KG1 (cell line): ENCODE results near the gene HELZ2.
"Not testable (repeated sequence)": the region's sequence is repeated elsewhere in the genome, so short reads cannot be mapped to it uniquely, and the experiment has no call there.

Experiments used
- DNase-seq: peaks from one replicate; lab custom pipeline; 2025; lab: John Stamatoyannopoulos, UW

The HELZ2 gene

GRCh38 chr20:63574156-63574828 lies at the start of gene HELZ2:
Gene HELZ2 (minus strand): TSS chr20:63574239. CDS start chr20:63572385, 1,854 bp downstream.
- DNase-seq, result no peak

GRCh38 chr20:63622732-63623131 lies 48.7 kb upstream of the HELZ2 start:
- DNase-seq, result no peak

DNA sequence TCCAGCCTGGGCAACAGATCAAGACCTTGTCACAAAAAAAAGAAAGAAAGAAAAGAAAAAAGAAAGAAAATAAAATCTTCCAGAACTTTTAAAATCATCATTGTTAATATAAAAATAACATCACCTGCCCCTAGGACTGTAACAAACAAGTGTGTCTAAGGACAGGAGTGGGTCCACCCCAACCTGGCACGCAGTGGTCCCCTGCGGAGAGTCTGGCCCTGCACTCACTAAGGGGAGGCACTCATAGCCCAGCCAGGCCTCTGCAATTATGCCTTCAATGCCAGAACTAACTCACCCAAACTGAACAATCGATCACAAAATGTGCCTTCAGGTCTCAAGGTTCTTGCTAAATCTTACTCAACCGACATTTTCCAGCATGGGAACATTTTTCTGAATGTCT lies 48.1 kb upstream of the HELZ2 start:
- DNase-seq, result no peak

DNA sequence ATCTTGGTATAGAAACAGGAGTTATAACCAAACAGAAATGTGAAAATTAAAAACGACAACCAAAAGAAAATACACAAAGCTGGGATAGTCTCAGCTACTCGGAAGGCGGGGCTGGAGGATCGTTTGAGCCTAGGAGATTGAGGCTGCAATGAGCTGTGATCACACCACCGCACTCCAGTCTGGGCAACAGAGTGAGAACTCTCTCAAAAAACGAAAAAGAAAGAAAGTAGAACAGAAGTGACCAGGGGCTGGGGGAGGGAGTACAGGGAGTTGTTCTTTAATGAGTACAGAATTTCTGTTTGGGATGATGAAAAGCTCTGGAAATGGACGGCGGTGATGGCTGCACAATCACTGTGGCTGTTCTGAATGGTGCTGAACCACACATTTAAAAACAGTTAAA lies 47.0 kb upstream of the HELZ2 start:
- no peak for DNase-seq

DNA sequence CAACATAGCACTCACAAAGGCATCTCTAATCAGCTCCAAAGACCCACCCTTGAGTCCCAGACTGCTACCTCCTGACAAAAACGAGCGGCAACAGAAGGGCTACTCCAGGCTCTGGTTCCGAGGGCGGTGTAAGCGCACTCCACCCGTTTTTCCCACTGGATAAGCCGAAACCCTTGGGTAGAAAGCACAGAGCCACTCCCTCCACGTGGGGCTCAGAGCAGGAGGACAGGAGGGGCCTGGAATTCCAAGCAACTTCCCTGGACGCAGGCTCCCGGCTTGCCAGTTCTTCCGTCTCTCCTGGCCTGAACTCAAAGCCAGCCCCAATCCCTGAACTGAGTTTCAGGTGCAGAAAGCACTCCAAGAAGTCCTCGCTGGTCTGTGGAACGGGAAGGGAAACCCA lies 45.5 kb upstream of the HELZ2 start:
- no peak for DNase-seq

DNA sequence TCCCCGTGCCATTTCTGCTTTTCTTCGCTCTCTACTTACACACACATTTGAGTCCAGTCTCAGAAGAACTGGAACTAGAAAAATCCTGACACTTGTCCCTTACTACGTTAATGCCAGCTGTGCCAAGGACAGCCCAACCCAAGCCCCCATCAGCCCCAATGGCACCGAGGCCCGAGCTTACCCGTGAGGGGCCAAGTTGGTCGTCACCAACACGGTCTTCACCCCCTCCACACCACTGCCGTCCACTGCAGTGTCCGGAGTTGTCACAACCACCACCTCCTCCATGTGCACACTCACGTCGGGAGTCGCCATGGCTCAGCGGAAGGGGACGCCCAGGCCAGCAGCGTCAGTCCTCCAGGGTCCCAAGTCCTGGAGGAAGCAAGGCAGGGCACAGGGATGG lies 45.0 kb upstream of the HELZ2 start:
- DNase-seq, result no peak

GRCh38 chr20:63618291-63618980 lies 44.4 kb upstream of the HELZ2 start:
- no peak for DNase-seq

- DNase-seq, result no peak
Observed at GRCh38 chr20:63617876-63618265, 43.8 kb upstream of the HELZ2 start.

- DNase-seq, result no peak
Observed at GRCh38 chr20:63617092-63617875, 43.2 kb upstream of the HELZ2 start.

- DNase-seq, result not testable (repeated sequence)
Observed at GRCh38 chr20:63613863-63614594, 40.0 kb upstream of the HELZ2 start.

- no peak for DNase-seq
Observed at GRCh38 chr20:63612276-63612931, 38.4 kb upstream of the HELZ2 start.

GRCh38 chr20:63611646-63612045 lies 37.6 kb upstream of the HELZ2 start:
- no peak for DNase-seq

DNA sequence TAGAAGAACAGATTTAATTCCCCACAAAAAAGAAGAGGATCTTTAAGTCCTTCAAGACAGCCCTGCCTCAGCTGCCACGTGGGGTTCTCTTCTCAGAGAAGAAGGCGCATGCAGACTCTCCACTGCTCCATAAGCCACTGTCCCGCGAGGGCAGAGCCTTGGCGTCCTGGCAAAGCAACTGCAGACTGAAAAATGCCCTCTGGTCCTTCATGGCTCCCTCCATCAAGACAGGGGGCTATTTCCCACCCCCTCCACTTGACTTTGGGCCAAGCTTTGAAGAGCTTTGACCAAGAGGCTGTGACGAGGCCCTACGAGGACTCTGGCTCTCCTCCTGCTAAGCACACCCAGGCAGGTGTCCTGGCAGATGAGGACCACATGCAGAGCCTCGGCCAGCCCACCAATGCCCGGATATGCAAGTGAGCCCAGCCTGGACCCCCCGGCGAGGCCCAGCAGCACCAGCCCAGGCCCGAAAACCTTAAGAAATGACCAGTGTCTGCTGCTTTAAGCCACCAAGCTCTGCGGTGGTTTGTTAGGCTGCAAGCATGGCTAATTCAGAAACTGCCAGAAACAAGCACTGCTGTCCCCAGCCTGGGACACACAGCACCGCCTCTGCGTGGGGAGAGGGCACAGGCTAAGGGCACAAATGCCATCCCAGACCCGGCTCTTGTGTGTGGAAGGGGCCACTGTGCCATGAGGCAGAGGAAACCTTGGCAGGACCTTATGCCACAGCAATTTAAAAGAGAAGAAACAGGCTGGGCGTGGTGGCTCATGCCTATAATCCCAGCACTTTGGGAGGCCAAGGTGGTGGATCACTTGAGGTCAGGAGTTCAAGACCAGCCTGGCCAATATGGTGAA lies 36.8 kb upstream of the HELZ2 start:
- no peak for DNase-seq

DNA sequence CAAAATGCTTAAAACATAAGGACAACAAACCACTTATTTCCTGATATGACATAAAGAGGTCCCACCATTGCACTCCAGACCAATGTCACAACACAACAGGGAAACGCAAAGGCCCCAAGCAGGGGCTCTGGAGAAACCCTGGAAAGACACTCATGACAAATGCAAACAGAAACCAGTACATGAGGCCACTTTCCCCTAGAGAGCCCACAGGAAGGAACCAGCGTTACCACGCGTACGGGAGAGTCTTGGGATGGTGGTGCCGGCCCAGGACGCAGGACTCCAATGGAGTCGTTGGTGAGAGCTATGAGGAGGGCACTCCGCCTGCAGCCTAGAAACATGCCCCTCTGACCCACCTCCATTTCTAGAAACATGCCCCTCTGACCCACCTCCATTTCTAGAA lies 32.6 kb upstream of the HELZ2 start:
- no peak for DNase-seq

DNA sequence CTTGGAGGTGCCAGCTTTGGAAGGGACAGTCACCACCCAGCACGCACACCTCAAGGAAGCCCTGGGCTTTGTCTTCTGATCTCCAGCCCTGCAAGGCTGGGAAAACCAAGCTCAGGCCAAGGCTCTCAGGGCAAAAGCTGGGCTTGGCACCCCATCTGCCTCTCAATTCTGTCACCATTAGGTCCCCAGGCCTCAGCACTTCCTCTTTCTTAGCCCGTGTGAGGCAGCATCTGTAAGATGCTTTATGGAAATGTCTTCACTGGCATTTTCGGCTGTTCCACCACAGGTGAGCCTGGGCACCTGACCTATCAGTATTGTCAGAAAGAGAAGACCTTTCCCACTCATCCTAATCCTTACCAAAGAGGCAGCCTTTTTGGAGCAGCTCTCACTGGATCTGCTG lies 28.3 kb upstream of the HELZ2 start:
- DNase-seq, result no peak

DNA sequence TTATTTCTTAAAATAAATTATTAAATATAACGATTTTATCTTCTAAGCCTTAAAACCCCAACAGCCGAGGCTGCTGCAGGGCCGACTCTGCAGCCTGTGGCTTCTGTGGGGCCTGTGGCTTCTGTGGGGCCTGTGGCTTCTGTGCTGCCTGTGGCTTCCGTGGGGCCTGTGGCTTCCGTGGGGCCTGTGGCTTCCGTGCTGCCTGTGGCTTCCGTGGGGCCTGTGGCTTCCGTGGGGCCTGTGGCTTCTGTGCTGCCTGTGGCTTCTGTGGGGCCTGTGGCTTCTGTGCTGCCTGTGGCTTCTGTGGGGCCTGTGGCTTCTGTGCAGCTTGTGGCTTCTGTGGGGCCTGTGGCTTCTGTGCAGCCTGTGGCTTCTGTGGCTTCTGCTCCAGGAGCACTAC lies 27.6 kb upstream of the HELZ2 start:
- DNase-seq, result not testable (repeated sequence)

DNA sequence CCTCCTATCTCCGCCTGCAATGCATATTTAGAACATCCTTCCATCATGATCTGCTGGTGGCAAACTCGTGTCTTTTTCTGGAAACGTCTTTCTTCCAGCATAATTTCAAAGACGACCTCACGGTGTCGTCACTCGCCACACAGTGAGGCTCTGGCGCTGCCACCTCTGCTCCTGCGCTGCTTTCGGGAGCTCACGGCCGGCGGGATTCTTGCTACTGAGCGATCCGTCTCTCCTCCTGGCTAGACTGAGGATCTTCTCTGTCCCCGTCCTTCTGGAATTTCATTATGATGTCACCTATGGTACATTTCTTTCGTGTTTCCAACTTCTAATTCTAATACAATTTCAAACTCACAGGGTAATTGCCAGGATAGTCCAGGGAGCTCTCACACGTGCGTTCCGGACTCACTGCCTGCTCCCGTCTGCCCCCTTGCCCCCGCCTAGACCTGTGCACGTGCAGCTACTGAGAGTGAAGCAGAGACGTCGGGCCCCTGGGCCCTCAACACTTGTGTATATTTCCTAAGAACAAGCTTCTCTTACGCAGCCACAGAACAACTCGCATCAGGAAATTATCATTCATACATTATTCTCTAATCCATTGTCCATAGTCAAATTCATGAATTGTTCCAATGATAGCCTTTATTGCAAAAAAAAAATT lies 25.5 kb upstream of the HELZ2 start:
- no peak for DNase-seq

GRCh38 chr20:63598479-63599395 lies 24.7 kb upstream of the HELZ2 start:
- DNase-seq, result no peak
